COR-L47 (cell line): ENCODE measurements around the gene CCDC28A.

Source experiments
- DNase-seq: peaks from one replicate; lab custom pipeline; 2025; lab: John Stamatoyannopoulos, UW

The CCDC28A gene

GRCh38 chr6:138833816-138834539 lies 60.4 kb downstream of the CCDC28A start:
- DNase-seq = peak; percentile 68

GRCh38 chr6:138837246-138837645 lies 63.7 kb downstream of the CCDC28A start:
- DNase-seq = no peak
